GM10266 (cell line): Measurements from ENCODE around the gene METTL1.

Experiments
- DNase-seq: peaks from one replicate; pipeline ENCODE4 v3.0.0; 2012; ENCODE audit errors: extremely low spot score
- CTCF ChIP-seq: IDR thresholded peaks from 2 replicates; pipeline ENCODE4 v1.5.1; 2012; ENCODE audit warnings: mild to moderate bottlenecking, low read depth; ENCODE audit not compliant: control insufficient read depth, insufficient read depth; ENCODE audit errors: missing control alignments

METTL1 gene

DNA sequence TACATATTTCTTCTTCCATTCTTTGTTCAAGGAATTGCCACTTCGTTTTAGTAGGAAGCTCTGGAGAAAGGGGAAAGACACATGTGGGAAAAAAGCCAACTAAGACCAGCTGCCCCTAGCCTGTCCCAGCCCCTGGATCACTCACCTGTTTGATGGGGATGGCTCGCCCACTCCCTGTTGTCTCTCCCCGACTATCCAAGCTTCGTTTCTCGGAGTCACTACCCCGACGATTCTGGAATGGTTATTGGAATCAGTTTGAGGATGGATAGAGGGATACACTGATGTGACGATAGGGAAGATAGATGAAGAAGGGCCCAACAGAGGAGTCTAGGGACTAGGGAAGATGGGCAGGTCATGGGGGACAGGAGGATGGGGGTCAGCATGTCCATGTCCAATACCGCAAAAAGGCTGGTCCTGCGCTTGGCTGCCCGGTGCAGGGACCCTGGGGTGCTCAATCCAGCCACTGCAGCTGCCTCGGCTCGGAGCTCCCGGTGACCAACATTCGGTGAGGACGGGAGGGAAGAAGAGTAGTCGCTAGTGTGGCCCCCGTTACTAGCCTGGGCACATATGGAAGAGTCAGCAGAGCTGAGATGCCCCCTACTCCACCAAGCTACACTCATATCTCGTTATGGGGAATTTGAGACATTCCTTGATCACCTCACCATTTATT is 40.4 kb downstream of the METTL1 start:
- no peak for DNase-seq
- no peak for TF ChIP-seq CTCF

GRCh38 chr12:57730336-57731067 is 41.4 kb downstream of the METTL1 start:
- DNase-seq = no peak
- no peak for TF ChIP-seq CTCF

DNA sequence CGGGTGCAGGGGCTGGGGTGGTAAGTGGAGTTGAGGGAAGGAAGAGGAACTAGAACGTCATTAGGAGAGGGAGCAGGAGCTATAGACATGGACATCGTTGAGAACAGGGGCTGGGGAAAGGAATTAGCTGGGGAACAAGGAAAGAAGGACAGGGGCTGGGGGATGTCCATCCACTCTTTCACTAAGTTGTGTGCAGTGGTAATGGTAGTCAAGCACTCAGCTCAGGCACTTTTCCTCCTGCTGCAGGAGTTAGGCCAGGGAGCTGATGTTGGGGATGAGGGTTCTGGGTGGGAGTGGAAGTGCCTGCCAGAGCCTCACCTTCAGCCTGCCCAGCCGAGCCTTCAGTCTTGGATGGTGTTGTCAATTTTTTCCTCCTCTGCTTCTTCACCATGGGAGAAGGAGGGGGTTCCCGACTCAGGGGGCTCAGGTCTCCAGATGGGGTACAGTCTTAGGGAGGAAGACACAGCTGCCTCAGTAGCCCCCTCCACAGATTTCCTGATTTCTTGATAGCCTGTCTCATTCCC is 42.5 kb downstream of the METTL1 start:
- no peak for TF ChIP-seq CTCF

GRCh38 chr12:57727758-57728395 is 44.0 kb downstream of the METTL1 start:
- TF ChIP-seq CTCF = no peak

More for the DNA sequence above, 42.5 kb downstream of the METTL1 start:
- peak; percentile 11 for DNase-seq

DNA sequence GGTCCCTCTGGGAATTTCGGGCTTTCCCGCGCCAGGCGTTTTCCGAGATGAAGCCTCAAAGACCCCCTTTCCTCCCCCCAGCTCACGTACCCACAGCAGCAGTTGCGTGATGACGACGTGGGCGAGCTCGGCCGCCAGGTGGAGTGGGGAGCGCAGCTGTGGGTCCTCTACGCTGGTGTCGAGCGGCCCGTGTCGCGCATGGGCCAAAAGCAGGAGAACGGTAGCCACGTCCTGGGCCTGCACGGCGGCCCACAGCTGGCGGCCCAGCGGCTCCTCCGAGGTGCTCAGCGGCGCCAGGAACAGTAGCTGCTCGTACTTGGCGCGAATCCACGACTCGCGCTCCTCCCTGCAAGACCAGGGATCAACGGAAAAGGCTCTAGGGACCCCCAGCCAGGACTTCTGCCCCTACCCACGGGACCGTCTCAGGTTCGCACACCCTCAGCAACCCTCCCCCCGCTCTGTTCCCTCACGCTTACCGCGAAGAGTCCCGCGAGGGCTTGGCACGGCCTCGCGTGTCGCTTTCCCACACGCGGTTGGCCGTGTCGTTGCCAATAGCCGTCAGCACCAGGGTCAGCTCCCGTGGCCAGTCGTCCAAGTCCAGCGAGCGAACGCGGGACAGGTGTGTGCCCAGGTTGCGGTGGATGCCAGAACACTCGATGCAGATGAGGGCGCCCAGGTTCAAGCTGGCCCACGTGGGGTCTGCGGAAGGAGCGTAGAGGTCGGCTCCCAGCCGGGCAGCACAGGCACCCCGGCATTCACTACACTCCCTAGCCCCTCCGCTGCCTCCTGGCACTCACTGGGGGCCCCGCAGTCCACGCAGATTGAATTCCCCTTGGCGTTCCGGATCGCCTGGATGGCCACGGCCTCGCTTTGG is 44.8 kb downstream of the METTL1 start:
- DNase-seq = peak; percentile 29
- no peak for TF ChIP-seq CTCF

More at GRCh38 chr12:57727758-57728395, 44.0 kb downstream of the METTL1 start:
- no peak for DNase-seq

- no peak for TF ChIP-seq CTCF
- DNase-seq = no peak
These were observed 45.6 kb downstream of the METTL1 start for GRCh38 chr12:57726151-57726883.
